Activated T-helper 9 cell treated with anti-CD3 and anti-CD28 coated beads, Interleukin-2, amount 50 U/mL, for 16 hours (primary cell): ENCODE measurements around the gene FAM124A.

ENCODE experiments used
- DNase-seq: peaks from one replicate; pipeline ENCODE4 v3.0.0-alpha.2; 2020; ENCODE audit warnings: low read depth

FAM124A gene

DNA sequence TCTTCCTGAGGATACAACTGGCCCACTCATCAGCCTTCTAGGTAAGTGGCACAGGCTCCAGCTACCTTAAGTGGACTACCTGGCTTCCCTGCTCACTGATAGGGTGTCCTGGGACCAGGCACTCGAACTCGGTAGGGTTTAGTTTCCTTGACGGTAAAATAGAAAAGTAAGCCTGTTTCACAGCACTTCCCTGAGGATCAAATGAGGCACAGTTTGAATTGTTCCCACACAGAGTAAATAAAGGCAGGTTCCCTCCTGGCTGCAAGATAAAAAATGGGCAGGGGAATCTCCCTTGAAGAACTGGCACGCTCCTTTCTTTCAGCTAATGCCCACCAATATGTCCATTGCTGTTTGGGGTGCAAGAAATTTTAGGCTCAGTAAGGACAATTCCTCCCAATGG, 1.1 kb upstream of the FAM124A start:
- DNase-seq: no peak

DNA sequence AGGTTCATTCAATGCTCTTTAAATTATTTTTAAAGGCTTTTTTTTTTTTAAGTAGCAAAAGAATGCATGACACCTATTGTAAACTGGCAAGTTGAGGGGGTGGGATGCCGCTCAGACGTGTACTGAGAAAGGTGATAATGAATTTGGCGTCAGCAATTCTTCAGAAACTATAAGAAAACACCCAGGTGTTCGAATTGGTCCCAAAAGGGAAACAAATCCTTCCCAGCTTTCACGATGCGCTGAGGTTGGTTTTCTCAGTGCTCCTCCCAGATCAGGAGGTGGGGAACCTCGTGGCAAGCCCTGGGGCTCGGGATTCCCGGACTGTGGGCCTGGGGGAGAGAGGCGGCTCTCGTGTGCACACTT, 543 bp upstream of the FAM124A start:
- no peak for DNase-seq

DNA sequence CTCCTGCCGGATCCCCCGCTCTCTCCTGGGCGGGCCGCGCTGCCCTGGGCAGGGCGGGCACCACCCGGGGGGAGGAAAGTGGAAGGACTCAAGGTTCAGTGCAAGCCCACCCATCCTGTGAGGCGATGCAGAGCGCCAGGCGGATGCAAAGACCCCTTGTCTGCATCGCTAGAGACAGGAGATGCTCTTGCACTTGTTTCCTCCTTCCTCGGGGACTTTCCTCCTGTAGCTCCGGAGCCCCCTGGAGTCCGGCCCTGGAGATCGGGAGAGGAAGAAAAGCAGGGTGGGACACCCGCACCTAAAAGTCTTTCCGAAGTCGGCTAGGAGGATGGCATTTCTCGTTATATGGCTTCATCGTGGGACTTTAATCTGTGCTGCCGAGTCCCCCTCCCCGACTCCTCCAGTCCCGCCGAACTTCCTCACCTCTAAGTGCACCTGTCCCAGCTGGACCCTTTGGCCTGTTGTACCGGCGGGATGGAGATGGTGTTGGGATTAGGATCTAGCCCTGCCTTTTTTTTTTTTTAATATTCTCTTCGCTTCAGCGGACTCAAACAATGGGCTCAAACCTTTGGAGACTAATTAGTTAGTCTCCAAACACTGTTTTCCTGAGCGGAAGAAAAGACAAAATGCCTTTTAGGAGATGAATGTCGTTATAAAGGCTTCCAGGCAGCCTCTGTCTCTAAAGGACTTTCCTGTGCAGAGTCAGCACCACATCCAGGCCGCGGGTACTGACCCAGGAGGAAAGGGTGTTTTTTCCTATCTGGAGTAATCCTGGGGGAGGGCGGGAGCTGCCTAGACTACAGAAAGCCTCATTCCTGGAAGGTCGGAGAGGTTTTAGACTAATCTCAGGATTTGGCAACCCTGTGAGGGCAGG, 725 bp downstream of the FAM124A start:
- DNase-seq: no peak

DNA sequence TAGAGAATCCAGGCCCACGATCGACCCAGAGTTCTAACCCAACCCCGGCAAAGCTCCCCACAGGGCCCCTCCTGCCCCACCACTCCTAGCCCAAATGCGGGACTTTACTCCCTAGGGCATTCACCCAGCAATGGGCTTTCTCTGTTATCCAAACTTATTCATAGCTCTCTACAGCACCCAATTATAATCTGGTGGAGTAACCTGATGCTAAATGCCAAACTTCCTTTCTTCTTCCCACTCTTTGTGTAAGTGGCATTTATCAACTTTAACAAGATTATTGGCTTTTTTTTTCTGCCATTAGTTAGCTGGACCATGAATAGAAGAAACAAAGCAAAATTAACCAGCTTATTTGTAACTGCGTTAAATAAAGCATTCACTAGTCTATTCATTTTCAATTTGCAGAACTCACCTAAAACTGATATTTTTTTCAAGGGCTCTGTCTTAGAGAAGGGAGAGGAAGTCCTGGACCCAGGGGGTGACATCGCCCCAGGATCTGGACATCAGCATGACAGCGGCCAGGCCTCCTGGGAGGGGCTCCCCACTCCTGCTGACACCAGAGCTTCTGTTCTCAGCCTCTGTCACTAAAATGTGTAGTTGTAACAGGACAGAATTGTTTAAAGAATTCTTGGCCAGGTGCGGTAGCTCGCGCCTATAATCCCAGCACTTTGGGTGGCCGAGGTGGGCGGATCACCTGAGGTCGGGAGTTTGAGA, 1.5 kb downstream of the FAM124A start:
- DNase-seq: no peak

DNA sequence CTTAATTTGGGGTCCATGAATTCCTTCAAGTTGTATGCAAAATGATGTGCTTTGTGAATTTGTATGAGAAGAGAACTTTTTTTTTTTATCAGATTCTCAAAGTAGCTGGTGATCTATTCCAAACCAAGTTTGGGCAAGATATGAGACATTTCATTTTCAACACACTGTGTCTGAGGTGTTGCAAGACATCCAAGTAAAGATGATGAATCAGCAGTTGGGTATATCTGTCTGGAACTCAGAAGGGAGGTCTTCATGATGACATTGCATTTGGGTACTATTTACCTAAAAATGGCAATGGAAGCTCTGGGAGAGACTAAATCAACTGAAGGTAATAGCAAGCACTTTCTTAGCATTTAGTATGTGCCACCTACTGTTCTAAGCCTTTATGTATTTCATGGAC, 2.8 kb downstream of the FAM124A start:
- DNase-seq: no peak

DNA sequence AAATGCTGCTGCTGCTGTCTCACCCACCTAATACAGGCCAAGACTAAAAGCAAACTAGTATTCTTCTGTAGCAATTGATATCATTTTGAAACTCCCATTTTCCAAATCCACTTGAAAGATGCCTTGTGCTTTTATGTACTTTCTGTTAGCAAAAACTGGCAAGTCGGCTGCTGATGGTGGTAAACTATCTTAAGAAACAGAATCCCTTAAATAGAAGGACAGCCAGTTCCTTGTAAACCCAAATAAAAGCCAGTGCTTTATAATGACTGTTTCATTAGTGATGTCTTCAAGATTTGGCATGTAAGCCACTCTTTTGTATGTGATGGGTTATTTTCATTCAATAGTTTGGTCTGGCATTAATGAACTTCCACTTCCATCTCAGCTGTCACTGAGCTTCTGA, 5.2 kb downstream of the FAM124A start:
- DNase-seq: no peak

DNA sequence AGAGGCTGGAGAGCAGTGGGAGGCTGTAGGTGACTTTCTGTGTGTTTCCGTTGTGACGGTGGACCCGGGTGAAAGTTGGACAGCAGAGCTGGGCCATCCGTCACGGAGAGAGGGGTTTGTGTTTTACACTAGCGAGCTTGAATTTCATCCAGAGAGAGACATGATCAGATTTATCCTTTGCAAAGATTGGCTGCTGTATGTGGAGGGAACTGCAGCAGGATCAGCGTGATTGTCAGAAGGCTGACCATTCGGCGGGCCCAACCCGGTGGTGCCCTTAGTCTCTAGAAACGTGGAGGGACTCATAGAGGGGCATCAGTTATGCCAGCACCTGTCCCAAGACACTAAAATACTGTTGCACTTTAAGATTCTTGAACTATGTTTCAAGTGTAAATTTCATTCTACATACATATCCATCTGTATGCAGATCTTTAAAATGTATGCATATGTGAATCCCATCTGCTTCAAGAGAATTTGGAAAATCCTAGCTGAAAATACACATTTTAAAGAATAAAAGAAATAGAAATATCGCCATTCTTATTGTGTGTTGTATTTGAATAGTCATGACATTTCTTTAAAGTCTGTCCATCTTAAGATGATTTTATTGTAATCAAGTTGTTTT, 7.0 kb downstream of the FAM124A start:
- no peak for DNase-seq

DNA sequence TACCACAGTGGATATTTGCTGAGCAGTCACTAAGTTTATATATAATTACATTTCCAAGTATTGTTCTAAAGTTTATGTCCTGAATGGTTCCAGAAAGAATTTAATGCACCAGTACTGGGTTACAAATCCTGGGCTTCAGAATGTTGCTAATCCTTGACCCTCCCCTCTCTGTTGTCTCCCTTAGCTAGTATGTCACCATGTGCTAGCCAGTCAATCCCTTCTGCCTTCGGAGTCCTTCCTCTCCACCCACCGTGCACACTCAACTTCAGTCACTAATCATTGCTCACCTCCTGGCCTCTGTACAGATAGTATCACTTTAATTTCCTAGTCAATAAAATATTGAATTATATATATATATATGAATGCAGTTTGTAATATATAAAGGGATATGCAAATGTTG, 7.5 kb downstream of the FAM124A start:
- no peak for DNase-seq

DNA sequence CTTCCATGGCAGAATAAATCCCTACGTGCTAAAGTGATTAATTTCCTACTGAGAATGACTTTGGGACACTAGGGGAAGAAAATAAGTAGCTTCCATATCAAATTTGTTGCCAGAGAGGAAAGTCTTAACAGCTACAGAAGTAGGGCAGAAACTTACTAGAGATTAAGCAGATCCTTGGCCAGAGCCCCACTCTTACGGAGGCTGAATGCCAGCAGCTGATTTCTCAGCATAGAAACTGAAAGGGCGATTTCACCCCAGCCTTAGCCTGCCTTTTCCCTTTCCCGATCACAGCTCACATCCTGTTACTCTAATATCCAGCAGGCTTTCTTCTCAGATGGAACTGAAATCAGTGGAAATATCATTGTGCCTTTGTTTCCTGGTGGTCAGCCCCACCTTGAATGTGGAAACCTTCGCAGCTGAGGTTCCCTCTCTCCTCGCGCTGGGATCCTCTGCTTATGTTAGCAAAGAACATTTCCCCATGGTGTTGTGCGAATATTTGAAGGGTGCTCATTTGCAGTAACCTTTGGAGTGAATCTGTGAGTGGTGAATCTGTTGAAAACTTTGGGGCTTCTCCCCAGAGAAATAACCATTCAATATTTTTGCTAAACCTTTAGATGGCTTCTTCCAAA, 8.4 kb downstream of the FAM124A start:
- no peak for DNase-seq

DNA sequence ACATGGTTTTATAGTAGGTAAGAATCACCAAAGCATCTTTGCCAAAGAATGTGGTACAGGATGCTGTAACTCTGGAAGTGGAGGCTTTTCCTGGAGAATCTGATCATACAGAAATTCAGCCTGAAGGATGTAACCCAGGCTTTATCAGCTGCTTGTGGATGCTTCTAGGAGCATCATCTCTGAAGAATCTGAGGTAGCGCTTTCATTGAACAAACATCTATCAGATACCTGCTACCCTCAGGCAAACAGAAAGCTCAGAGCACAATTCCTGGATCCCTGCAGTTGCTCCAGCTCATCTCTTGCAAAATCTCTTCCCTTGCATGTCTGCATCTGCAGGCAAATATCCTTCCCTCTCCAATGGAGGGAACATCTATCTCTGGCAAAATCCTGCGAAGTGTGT, 9.3 kb downstream of the FAM124A start:
- no peak for DNase-seq

DNA sequence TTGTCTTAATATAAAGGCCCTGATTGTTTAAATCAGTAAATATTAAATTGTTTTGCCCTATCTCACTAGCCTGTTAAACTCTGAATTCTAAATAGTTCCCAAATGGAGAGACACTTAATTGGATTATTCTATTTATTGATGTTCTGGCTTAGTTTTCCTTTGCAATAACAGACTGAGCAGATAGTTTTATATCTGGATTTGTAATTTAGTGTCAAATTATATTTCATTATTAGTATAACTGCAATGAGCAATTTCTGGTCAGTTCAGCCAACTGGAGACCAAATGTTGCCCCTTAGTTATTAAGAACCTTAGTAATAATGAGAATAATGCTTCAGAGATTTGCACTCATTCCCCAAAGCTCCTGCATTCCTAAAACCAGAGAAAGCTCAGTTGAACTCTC, 10.1 kb downstream of the FAM124A start:
- DNase-seq: no peak

DNA sequence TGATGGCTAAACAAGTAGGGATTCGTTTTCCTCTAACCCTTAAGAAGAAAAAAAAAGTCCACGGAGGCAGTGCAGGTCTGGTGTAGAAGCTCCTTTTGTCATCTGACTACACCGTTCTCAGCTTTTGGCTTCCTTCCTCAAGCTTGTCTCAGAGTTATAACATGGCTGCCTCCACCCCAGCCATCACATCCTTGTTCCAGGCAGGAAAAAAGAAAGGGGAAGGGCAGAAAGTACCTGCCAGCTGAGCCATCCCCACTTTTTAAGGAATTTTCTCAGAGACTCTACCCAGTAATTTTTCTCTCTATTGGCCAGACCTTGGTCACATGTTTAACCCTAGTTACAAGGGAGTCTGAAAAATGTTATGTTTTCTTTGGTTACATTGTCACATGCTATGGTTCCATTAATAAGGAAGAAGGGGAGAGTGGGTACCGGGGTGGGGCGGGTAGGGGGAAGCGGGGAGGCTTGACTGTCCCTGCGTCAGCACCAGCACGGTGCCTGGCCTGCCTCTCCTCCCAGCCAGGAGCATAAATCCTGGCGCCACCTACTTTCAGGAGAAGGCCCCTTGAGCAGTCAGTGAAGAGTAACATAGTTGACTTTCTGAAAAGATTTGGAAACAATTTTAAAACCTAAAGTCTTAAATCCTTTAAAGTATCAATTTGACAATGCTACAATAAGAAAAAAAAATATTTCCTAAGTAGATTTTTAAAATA, 11.1 kb downstream of the FAM124A start:
- no peak for DNase-seq

DNA sequence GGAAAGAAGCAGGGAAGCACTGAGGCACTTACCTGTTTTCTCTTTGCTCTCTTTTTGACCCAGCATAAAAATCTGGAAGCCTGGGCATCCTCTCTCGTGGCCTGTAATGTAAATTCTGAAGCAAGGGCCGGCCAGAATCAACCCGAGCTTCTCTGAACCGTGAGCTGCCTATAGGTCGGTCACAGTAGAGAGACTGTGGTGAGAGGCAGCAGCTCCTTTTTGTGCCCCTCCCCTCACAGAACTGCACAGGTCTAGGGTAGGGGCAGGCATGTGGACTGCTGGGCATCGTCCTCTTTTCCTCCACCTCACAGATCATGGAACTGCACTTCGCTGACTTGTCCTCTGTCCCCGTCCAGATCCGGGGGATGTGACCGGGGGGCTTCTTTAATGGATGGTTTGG, 12.5 kb downstream of the FAM124A start:
- DNase-seq: no peak

DNA sequence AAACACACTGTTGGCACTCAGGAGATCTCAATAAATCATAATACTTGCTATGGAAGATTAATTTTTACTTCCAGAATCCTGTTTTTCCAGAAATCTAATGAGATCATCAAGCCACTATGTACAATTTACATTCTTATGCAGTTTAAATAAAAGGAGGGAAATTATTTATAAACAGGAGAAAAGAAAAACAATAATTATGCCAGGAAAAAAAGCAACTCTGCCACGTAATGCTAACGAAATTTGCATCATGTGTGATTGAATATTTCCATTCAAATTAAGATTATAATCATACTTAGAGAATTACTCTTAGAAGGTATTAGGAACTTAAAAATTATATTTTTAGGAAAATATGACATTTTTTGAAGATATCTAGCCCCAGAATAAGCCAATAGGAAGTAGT, 13.0 kb downstream of the FAM124A start:
- no peak for DNase-seq

DNA sequence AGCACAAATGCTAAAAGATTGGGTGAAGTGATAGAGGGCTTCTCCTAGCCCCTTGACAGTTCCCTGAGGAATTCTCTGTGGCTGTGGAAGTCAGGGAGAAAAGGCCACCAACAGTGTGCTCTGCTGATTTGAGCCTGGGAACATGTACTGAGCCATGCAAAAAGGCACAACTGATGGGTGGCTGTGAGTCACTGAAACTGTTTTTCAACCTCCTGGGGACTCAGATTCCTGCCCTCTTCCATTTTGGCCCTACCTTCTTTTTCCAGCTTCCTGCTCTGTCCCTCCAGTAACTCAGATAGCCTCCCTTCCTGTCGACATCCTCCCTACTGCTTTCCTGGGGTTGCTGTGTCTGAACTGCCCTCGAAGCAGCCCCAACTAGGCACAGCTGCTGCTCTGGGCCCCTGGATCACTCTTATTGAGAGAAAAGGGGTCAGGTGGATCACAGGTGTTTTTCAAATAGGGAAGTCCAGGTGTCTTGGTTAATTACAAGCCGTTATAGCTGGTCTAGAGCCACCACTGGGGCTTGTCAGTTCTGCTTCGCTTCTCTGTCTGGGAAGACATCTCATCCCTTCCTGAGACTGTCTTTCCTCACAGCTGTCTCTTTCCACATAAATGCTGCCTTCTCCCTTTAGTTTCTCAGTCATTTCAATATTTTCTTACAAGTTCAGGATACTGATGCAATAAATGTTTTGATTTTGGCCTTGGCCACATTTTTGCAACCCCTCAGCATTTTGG, 13.7 kb downstream of the FAM124A start:
- no peak for DNase-seq

DNA sequence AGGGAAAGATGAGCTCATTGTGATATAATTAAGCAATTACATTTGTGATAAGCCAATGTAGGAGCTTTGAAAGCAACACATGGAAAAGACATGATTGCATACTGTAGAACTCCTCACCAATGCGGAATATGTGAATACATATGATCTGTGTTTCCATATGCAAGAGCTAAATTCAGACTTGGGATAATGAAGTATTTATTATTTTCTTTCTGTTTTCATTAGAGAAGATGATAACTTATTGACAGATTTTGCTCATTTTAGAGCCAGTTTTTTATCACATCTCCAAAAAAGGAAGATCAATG, 14.2 kb downstream of the FAM124A start:
- no peak for DNase-seq

DNA sequence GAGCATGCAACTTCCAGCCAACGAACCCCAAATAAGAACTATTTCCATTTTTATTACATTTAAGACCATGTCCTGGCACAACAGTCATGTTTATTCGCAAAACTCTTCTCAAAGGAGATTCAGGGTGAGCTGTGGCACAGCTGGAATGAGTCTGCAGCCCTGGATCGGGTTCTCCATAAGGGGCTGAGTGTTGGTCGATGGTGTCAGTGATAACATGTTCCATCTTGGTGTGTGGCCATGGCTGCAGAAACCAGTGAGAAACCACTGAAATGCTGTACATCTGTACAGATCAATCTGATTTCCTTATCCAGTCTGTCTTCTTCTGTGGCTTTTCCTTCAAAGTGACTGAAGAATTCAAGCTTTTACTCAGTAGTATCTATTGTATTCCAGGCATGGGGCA, 15.2 kb downstream of the FAM124A start:
- no peak for DNase-seq

DNA sequence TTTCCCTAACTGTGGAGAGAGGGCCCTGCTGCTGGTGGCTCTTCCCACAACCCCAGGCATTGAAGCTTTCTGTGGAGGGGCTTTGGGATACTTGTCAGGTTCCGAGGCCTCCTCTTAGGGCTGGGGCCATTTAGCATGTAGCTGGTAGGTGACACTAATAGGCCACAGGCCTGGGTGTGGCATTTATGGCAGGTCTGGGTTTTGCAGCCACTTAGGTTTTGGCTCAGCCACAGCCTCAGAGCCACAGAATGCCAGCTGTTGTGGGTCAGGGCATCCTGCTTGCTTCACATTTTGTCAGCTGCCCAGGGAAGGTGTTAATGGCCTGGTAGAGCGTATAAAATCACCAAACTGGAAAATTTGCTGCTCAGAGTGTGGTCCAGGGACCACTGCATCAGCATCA, 15.7 kb downstream of the FAM124A start:
- DNase-seq: no peak

DNA sequence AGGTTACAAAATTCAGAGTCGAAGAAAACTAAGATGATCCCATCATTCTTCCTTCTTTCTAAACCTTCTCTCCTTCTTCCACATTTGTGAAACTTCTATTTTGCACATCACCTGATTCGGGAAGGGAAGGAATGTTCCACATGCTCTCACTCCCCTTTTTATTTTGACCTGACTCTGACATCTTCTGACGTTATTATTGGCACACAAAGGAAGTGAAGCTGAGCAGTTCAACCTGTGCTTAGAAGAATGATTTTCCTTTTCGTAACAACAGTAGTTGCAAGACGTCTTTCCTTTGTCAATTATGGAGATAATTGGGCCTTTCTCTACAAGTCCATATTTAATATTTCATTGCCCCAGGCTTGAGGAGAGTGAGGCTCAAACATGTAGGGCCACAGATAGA, 18.0 kb downstream of the FAM124A start:
- DNase-seq: no peak

DNA sequence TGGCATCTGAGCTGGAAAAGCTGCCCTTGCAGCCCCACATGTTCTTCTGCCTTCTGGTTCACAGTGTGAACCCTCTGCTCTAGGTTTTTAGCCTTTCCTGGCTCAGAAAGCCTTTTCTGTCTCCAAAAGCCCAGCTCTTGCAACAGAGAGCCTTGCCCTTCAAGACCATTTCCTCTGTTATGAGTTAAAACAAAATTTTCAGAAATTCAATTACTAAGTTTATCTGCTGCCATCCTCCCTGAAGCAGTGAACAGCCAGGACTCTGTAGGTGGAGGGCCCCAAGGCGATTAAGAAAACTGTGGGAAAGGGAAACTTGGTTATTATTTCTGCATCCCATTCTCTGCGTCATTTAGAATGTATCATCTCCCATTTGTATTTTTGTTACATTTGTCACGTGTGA, 18.8 kb downstream of the FAM124A start:
- no peak for DNase-seq

DNA sequence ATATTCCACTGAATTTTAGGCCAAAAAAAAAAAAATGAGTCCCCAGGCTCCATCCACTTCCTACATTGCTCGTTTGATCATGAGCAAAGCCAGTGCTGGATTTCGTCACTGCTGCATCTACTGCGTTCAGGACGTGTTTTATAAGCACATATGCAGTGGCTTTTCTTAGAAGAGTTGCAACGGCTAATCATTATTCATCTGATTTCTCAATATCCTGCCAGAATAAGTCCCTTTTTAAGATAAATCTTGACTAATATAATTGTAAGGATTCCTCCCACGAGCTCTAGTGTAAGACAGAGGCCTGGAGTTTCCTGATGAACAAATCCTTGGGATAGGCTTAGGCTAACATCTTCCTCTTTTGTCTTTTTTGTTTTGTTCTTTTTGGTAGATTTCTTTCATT, 19.5 kb downstream of the FAM124A start:
- DNase-seq: no peak

DNA sequence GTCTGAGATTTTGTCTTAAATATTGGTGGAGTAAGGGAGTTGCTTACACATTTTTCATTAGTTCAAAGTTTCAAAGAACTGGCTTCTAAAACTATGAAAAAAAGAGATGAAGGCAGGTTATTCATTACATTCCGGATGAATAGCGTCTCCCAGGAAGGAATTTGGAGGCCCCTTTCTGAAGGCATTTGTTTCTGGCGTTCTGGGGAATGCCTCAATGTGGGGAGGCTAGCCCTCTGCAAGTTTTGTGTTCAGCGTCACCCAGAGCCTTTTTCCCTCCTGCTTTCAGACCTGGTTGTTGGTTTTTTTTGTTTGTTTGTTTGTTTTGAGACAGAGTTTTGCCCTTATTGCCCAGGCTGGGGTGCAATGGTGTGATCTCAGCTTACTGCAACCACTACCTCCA, 21.0 kb downstream of the FAM124A start:
- DNase-seq: no peak
